A673 (cell line): Measurements from ENCODE around the gene RASL12. TPM values are rescaled to one million over a fixed set of nuclear protein-coding genes. Genes with fewer than 3 reads are reported as not detected.

ENCODE experiments used
- BruUV-seq: library from RNA; stranded (reverse); fragments of 400-500 nt; replicated peaks from 2 replicates; lab custom pipeline; 2021; lab: Mats Ljungman, UMichigan
- CTCF ChIA-PET: fragments of 300-600 bp; sonication (Branson Sonifier 250); formaldehyde crosslinking; loops from one replicate; lab custom pipeline; 2022; ENCODE audit warnings: antibody characterized with exemption; lab: Charles Lee
- POLR2A ChIA-PET: fragments of 300-600 bp; sonication (Branson Sonifier 250); formaldehyde crosslinking; loops from one replicate; lab custom pipeline; 2022; ENCODE audit warnings: antibody characterized with exemption; ENCODE audit not compliant: low non-redundant PET; lab: Charles Lee
- DNase-seq: peaks from one replicate; pipeline ENCODE4 v3.0.0-alpha.2; 2015; ENCODE audit warnings: low spot score
- H3K27ac ChIP-seq: fragments of 200-600 bp; sonication (generic); 2 replicates; pipeline ENCODE4 v1.5.1; 2016; ENCODE audit warnings: mixed run types, low read depth, mild to moderate bottlenecking, mixed read lengths, antibody characterized with exemption, low read length; ENCODE audit not compliant: poor library complexity, severe bottlenecking
- H3K27me3 ChIP-seq: fragments of 200-600 bp; sonication (generic); replicated peaks from 2 replicates; pipeline ENCODE4 v1.6.1; 2017; ENCODE audit warnings: mixed run types, low read depth, mild to moderate bottlenecking, mixed read lengths, antibody characterized with exemption, low read length; ENCODE audit not compliant: insufficient read depth, poor library complexity
- H3K36me3 ChIP-seq: fragments of 200-600 bp; sonication (generic); 2 replicates; pipeline ENCODE4 v1.6.1; 2016; ENCODE audit warnings: mixed run types, mild to moderate bottlenecking, mixed read lengths, antibody characterized with exemption, low read length; ENCODE audit not compliant: insufficient read depth, poor library complexity, severe bottlenecking
- H3K4me1 ChIP-seq: fragments of 200-600 bp; sonication (generic); 2 replicates; pipeline ENCODE4 v1.6.1; 2017; ENCODE audit warnings: mixed run types, mild to moderate bottlenecking, mixed read lengths, antibody characterized with exemption, low read length; ENCODE audit not compliant: insufficient read depth, poor library complexity, severe bottlenecking
- H3K4me3 ChIP-seq: fragments of 200-600 bp; sonication (generic); 2 replicates; pipeline ENCODE4 v1.5.1; 2016; ENCODE audit warnings: low read depth, mixed run types, mild to moderate bottlenecking, mixed read lengths, low read length; ENCODE audit not compliant: poor library complexity, severe bottlenecking
- H3K9me3 ChIP-seq: fragments of 200-600 bp; sonication (generic); 2 replicates; pipeline ENCODE4 v1.6.1; 2016; ENCODE audit warnings: mixed run types, low read depth, mild to moderate bottlenecking, mixed read lengths, antibody characterized with exemption, low read length; ENCODE audit not compliant: poor library complexity, severe bottlenecking
- EZH2 ChIP-seq: fragments of 200-600 bp; sonication (generic); IDR thresholded peaks from 2 replicates; pipeline ENCODE4 v1.6.1; 2017; ENCODE audit warnings: borderline replicate concordance, low read depth, mild to moderate bottlenecking, mixed read lengths, antibody characterized with exemption, low read length; ENCODE audit not compliant: poor library complexity, severe bottlenecking
- intact Hi-C: fragments of 100-400 bp; cut with micrococcal nuclease; formaldehyde crosslinking; loops from one replicate; pipeline ENCODE4 v1.10.0; 2022; ENCODE audit not compliant: unreplicated experiment
- total RNA-seq: library from RNA; stranded (reverse); gene quantifications from 2 replicates; pipeline ENCODE4 v1.2.3, GENCODE V29; 2021
- TF ChIP-seq, protein P1 (sequence below): fragments of 300-800, 200-600 bp; sonication (generic); conservative IDR thresholded peaks from 2 replicates; pipeline ENCODE4 v1.5.1; 2017; ENCODE audit warnings: low read depth, mild to moderate bottlenecking, antibody characterized with exemption, low read length, moderate library complexity, mixed read lengths

The RASL12 gene
- total RNA-seq, 1 experiment from 2014 or later = 0.69 TPM

DNA sequence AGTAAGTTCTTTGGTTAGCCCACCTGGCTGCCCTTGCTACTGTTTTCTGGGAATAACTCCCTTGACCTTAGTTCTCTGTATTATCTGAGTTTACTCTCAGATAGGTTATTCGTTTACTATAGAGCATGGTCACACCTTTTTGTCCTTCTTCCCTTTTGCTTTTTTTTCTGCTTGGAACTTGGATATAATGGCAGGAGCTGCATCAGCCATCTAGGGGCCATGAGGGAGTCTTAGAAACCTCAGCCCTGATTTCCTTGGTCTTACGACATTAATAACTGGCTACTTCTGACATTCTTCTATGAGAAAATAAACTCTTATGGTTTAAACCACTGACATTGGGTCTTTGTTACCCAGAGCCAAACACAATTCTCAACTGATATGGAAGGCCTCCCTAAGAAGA lies 26.0 kb downstream of the RASL12 start:
- Histone ChIP-seq H3K27ac (no peak overlapping the region), H3K27me3 (no peaks in the 10 kb centered on the region), H3K4me3 (no peak overlapping the region), H3K9me3 (no peaks in the 10 kb centered on the region), H3K36me3 (no peaks in the 10 kb centered on the region), H3K4me1 (no peaks in the 10 kb centered on the region)
- POLR2A ChIA-PET = no interaction called here
- CTCF ChIA-PET = no interaction called here
- TF ChIP-seq, protein P1, sequence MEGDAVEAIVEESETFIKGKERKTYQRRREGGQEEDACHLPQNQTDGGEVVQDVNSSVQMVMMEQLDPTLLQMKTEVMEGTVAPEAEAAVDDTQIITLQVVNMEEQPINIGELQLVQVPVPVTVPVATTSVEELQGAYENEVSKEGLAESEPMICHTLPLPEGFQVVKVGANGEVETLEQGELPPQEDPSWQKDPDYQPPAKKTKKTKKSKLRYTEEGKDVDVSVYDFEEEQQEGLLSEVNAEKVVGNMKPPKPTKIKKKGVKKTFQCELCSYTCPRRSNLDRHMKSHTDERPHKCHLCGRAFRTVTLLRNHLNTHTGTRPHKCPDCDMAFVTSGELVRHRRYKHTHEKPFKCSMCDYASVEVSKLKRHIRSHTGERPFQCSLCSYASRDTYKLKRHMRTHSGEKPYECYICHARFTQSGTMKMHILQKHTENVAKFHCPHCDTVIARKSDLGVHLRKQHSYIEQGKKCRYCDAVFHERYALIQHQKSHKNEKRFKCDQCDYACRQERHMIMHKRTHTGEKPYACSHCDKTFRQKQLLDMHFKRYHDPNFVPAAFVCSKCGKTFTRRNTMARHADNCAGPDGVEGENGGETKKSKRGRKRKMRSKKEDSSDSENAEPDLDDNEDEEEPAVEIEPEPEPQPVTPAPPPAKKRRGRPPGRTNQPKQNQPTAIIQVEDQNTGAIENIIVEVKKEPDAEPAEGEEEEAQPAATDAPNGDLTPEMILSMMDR = no peak
- no peak for TF ChIP-seq EZH2
- intact Hi-C loops = no loop called here
- BruUV-seq = no TSS peak
- no peak for DNase-seq

- intact Hi-C loops = no loop called here
- Histone ChIP-seq H3K4me3 (no peak overlapping the region), H3K9me3 (no peaks in the 10 kb centered on the region), H3K4me1 (no peaks in the 10 kb centered on the region), H3K27ac (no peak overlapping the region), H3K27me3 (no peaks in the 10 kb centered on the region), H3K36me3 (no peaks in the 10 kb centered on the region)
- no TSS peak for BruUV-seq
- DNase-seq = no peak
- CTCF ChIA-PET = no interaction called here
- TF ChIP-seq EZH2 = no peak
- TF ChIP-seq, protein P1 = no peak
- POLR2A ChIA-PET = no interaction called here
Measured at GRCh38 chr15:65040461-65040860, 27.3 kb downstream of the RASL12 start.

GRCh38 chr15:65038836-65039235 lies 29.0 kb downstream of the RASL12 start:
- CTCF ChIA-PET = no interaction called here
- POLR2A ChIA-PET = no interaction called here
- BruUV-seq = no TSS peak
- H3K4me1 ChIP-seq = peaks cover under 1% of the 10 kb centered on the region
- intact Hi-C loops = loop anchor here (10.0 kb wide), 1 partner anchor 346 kb away; no protein-coding TSS in a partner anchor
- no peak overlapping the region for H3K27ac ChIP-seq
- H3K36me3 ChIP-seq = no peaks in the 10 kb centered on the region
- no peaks in the 10 kb centered on the region for H3K9me3 ChIP-seq
- H3K27me3 ChIP-seq = no peaks in the 10 kb centered on the region
- DNase-seq = no peak
- H3K4me3 ChIP-seq = no peak overlapping the region
- TF ChIP-seq, protein P1 = no peak
- TF ChIP-seq EZH2 = no peak
